ENCODE measurements around the gene SMIM23. TPM values are rescaled to one million over a fixed set of nuclear protein-coding genes. Genes with fewer than 3 reads are reported as not detected.
A peak's percentile ranks its signal among the peaks of the same experiment; 100 is the strongest.

Gene SMIM23
- total RNA-seq, 1 experiment from 2014 or later, result not detected

DNA sequence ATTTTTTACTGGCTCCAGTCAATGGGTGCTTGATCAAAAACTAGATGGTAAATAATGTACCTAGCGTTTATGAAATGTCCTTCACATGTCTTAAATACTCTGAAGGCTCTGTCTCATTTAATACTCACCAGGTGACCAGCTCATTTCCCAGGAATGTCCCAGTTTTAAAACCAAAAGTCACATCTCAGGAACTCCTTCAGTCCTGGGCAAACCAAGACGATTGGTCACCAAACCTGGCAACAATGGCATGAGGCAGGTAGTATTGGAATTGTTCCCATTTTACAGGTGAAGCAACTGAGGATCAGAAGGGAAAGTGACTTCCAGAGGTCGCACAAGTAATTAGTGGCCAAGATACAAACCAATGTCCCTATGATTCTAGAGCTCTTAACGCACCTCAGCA, 27.7 kb downstream of the SMIM23 start:
- peaks cover 14% of the 10 kb centered on the region for H3K4me1 ChIP-seq (replicated peaks; ENCODE audit: insufficient read depth)
- H2AFZ ChIP-seq, result no peak overlapping the region
- TF ChIP-seq, protein P1, sequence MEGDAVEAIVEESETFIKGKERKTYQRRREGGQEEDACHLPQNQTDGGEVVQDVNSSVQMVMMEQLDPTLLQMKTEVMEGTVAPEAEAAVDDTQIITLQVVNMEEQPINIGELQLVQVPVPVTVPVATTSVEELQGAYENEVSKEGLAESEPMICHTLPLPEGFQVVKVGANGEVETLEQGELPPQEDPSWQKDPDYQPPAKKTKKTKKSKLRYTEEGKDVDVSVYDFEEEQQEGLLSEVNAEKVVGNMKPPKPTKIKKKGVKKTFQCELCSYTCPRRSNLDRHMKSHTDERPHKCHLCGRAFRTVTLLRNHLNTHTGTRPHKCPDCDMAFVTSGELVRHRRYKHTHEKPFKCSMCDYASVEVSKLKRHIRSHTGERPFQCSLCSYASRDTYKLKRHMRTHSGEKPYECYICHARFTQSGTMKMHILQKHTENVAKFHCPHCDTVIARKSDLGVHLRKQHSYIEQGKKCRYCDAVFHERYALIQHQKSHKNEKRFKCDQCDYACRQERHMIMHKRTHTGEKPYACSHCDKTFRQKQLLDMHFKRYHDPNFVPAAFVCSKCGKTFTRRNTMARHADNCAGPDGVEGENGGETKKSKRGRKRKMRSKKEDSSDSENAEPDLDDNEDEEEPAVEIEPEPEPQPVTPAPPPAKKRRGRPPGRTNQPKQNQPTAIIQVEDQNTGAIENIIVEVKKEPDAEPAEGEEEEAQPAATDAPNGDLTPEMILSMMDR (conservative IDR thresholded peaks at IDR 0.05), result no peak
- no peak for TF ChIP-seq EZH2 (IDR thresholded peaks at IDR 0.05; ENCODE audit: low read depth)
- H3K79me2 ChIP-seq (ENCODE audit: low read depth), result no peaks in the 10 kb centered on the region
- no peak overlapping the region for H3K4me2 ChIP-seq
- H4K20me1 ChIP-seq (ENCODE audit: insufficient read depth), result no peaks in the 10 kb centered on the region
- no peaks in the 10 kb centered on the region for H3K36me3 ChIP-seq (ENCODE audit: low read depth)
- no peak overlapping the region for H3K4me3 ChIP-seq
- H3K9me3 ChIP-seq (ENCODE audit: insufficient read depth, low read depth), result no peaks in the 10 kb centered on the region
- H3F3A ChIP-seq (ENCODE audit: insufficient read depth, low read depth), result no peaks in the 10 kb centered on the region
- BruUV-seq (replicated peaks), result no TSS peak
- POLR2A ChIA-PET (ENCODE audit: unreplicated experiment), result no interaction called here
- H3K9me2 ChIP-seq (ENCODE audit: insufficient read depth), result no peaks in the 10 kb centered on the region
- CTCF ChIA-PET, result no interaction called here
- no peaks in the 10 kb centered on the region; the same call in 1 of the 2 replicates for H3K27me3 ChIP-seq (ENCODE audit: insufficient read depth, low read depth)
- no peak overlapping the region for H3K27ac ChIP-seq
- no peak for DNase-seq
- intact Hi-C loops (cut with micrococcal nuclease; ENCODE audit: unreplicated experiment), result no loop called here

DNA sequence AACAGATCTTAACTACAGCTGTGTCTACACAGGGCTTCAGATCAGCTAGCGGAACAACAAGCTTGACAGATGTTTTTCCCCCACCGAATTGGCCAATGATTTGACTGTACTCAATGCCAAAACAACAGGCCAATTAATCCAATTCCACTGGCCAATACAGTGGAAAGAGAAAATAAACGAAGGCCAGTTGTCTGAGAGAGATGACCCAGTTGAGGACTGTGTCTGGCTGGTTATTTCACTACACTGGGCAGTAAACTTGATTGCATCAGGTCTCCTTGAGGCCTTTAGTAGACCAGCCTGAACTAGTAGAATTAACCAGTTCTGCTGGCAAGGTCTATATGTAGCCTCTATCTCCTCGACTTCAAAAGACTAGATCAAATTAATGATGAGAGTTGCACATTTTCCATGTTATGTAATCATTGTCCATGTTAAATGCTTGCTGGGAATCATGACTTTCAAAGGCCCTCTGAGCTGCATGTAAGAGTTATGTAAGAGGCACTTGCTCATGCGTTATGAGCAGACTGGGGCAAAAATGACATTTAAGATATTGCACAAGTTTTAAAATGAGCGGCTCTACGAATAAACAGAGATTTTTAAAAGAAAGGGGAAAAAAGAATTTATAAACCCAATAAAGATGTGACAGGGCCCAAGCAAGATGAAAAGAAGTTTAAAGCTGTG, 28.3 kb downstream of the SMIM23 start:
- TF ChIP-seq, protein P1 (conservative IDR thresholded peaks at IDR 0.05), result no peak
- TF ChIP-seq EZH2 (IDR thresholded peaks at IDR 0.05; ENCODE audit: low read depth), result no peak
- Histone ChIP-seq H3F3A (ENCODE audit: insufficient read depth, low read depth) (no peaks in the 10 kb centered on the region), H3K9me2 (ENCODE audit: insufficient read depth) (no peaks in the 10 kb centered on the region), H2AFZ (no peak overlapping the region), H3K4me2 (no peak overlapping the region), H3K27ac (no peak overlapping the region), H3K27me3 (ENCODE audit: insufficient read depth, low read depth) (no peaks in the 10 kb centered on the region; the same call in 1 of the 2 replicates), H4K20me1 (ENCODE audit: insufficient read depth) (no peaks in the 10 kb centered on the region), H3K79me2 (ENCODE audit: low read depth) (no peaks in the 10 kb centered on the region), H3K36me3 (ENCODE audit: low read depth) (no peaks in the 10 kb centered on the region), H3K9me3 (ENCODE audit: insufficient read depth, low read depth) (no peaks in the 10 kb centered on the region), H3K4me1 (replicated peaks; ENCODE audit: insufficient read depth) (peaks cover 14% of the 10 kb centered on the region), H3K4me3 (no peak overlapping the region)
- DNase-seq, result no peak
- intact Hi-C loops (cut with micrococcal nuclease; ENCODE audit: unreplicated experiment), result no loop called here
- CTCF ChIA-PET, result no interaction called here
- no TSS peak for BruUV-seq (replicated peaks)
- POLR2A ChIA-PET (ENCODE audit: unreplicated experiment), result no interaction called here

DNA sequence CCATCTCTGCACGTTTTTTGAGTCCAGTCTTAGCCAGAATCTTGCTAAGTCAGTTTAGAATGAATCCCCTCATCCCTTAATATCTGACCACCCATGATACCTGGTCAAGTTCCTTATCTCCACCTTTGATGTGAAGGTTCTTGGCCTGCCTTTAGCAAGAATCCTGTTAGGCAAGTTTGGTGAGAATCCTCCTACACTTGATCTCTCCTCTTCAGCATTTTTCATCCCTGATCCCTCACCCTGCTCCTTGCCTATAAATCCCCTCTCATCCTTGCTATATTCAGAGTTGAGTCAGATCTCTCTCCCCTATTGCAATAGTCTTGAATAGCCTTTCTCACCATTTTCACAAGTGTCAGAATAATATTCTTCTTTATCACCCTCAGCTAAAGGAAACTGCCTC, 31.0 kb downstream of the SMIM23 start:
- Histone ChIP-seq H3K4me3 (no peak overlapping the region), H3K27ac (no peak overlapping the region), H3K4me2 (peak overlapping the region; percentile 22; the same call in 1 of the 2 replicates), H3F3A (ENCODE audit: insufficient read depth, low read depth) (no peaks in the 10 kb centered on the region), H3K4me1 (replicated peaks; ENCODE audit: insufficient read depth) (peaks cover 14% of the 10 kb centered on the region), H3K9me3 (ENCODE audit: insufficient read depth, low read depth) (no peaks in the 10 kb centered on the region), H3K27me3 (ENCODE audit: insufficient read depth, low read depth) (no peaks in the 10 kb centered on the region; the same call in 1 of the 2 replicates), H3K36me3 (ENCODE audit: low read depth) (no peaks in the 10 kb centered on the region), H3K79me2 (ENCODE audit: low read depth) (no peaks in the 10 kb centered on the region), H2AFZ (no peak overlapping the region), H4K20me1 (ENCODE audit: insufficient read depth) (no peaks in the 10 kb centered on the region), H3K9me2 (ENCODE audit: insufficient read depth) (no peaks in the 10 kb centered on the region)
- BruUV-seq (replicated peaks), result no TSS peak
- DNase-seq, result peak in 1 of 2 experiments; percentile 72
- POLR2A ChIA-PET (ENCODE audit: unreplicated experiment), result no interaction called here
- intact Hi-C loops (cut with micrococcal nuclease; ENCODE audit: unreplicated experiment), result no loop called here
- TF ChIP-seq EZH2 (IDR thresholded peaks at IDR 0.05; ENCODE audit: low read depth), result no peak
- TF ChIP-seq, protein P1 (conservative IDR thresholded peaks at IDR 0.05), result no peak
- CTCF ChIA-PET, result no interaction called here
